Medulla oblongata (tissue), 1 donor: ENCODE results near the gene ZMYND12.
"Not testable (repeated sequence)": the region's sequence is repeated elsewhere in the genome, so short reads cannot be mapped to it uniquely, and the experiment has no call there.

Experiments used
- DNase-seq: peaks from one replicate; pipeline ENCODE4 v3.0.0-alpha.2; 2015; ENCODE audit errors: extremely low spot score

ZMYND12 gene

GRCh38 chr1:42456010-42456753 lies at the start of gene ZMYND12, which contains the start of gene PPCS:
Gene ZMYND12 (minus strand): TSS chr1:42456022. CDS start chr1:42455997, 25 bp downstream.
Gene PPCS (plus strand): TSS chr1:42456543. CDS start chr1:42456566, 23 bp downstream.
- DNase-seq: peak; percentile 92

- no peak for DNase-seq
Observed at GRCh38 chr1:42504535-42505128, 48.8 kb upstream of the ZMYND12 start.

- not testable (repeated sequence) for DNase-seq
Observed at GRCh38 chr1:42502031-42502430, 46.2 kb upstream of the ZMYND12 start.

DNA sequence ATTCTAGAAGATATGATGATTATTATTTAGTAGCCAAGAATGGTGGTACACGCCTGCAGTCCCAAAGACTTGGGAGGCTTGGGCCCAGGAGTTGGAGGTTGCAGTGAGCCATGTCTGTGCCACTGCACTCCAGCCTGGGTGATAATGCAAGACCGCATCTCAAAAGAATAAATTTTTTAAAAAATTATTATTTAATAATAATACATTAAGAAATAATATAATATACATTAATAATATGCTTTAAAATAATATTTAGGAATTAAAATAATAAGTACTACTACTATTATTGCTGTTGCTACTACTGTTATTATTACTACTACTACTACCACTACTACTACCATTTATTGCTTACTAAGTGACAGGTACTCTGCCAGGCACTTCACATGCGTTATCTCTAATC lies 34.4 kb upstream of the ZMYND12 start:
- DNase-seq: no peak

- no peak for DNase-seq
Observed at GRCh38 chr1:42484382-42484781, 28.6 kb upstream of the ZMYND12 start.

- DNase-seq: no peak
Observed at GRCh38 chr1:42482635-42483153, 26.9 kb upstream of the ZMYND12 start.

GRCh38 chr1:42480921-42481320 lies 25.1 kb upstream of the ZMYND12 start:
- DNase-seq: no peak

DNA sequence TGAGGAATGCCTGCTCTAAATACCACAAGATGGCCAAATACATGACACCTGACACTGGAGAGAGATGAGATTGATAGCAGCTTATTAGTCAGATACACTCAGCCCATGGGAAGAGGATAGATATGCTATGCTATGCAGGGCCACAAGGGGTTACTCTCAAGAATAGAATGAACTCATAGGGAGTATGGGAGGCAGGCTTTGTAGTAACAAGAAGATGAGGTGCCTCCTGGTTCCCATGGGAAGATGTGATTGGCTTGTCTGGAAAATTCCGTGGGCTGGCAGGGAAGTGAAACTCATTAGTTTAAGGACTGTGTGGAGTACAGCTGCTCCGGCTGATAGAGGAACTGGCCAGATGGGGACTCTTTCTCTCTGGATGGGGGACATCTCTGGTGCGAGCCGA lies 23.8 kb upstream of the ZMYND12 start:
- DNase-seq: no peak

DNA sequence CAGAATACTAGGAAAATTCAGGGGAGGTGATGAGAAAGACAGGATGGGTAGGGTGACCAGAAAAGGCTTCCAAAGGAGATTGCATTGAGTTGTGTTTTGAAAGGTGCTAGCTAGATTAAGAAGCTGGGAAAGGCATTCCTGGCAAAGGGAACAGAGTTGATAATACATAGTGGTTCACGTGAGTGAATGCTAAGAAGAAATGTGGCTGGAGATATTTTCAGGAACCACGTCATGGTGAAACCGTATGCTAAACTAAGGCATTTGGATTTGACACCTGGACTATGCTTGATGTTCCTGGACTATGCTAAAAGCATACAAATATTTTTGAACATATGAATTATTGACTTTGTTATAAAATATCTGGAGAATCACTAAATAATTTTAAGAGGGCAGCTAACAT lies 22.0 kb upstream of the ZMYND12 start:
- DNase-seq: no peak

GRCh38 chr1:42477354-42477753 lies 21.5 kb upstream of the ZMYND12 start:
- not testable (repeated sequence) for DNase-seq

- no peak for DNase-seq
Observed at GRCh38 chr1:42476605-42477004, 20.8 kb upstream of the ZMYND12 start.

- DNase-seq: no peak
Observed at GRCh38 chr1:42469727-42470126, 13.9 kb upstream of the ZMYND12 start.

- DNase-seq: no peak
Observed at GRCh38 chr1:42466030-42466429, 10.2 kb upstream of the ZMYND12 start.

DNA sequence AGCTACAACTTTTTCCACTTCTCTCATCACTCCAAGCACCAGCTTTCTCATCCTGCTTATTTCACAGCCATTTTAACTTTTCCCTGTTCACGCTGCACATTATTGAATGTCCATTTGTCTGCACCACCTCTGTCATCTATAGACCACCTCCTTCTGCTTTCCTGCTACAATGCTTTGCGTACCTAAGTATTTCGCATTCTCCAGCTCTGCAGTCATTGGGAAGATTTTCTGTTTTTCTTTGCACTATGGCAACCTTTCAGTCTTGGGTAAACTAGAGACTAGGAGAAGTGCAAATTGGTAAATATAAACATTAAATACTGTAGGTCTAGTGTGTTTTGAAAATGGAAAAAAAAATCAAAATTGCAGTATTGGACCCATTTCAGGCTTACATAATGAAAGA lies 8.1 kb upstream of the ZMYND12 start:
- no peak for DNase-seq

- peak; percentile 97 for DNase-seq
Observed at GRCh38 chr1:42462828-42463763, 7.3 kb upstream of the ZMYND12 start, which contains the start of gene CCDC30. Gene CCDC30 (plus strand): TSS chr1:42463286. CDS start chr1:42480552, 17,266 bp downstream.

- no peak for DNase-seq
Observed at GRCh38 chr1:42461196-42461595, 5.4 kb upstream of the ZMYND12 start.

DNA sequence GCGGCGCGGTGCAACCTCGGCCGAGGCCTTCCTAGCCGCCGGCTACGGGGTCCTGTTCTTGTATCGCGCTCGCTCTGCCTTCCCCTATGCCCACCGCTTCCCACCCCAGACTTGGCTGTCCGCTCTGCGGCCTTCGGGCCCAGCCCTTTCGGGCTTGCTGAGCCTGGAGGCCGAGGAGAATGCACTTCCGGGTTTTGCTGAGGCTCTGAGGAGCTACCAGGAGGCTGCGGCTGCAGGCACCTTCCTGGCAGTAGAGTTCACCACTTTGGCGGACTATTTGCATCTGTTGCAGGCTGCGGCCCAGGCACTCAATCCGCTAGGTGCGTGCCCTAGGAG lies 900 bp upstream of the ZMYND12 start:
- peak; percentile 62 for DNase-seq

DNA sequence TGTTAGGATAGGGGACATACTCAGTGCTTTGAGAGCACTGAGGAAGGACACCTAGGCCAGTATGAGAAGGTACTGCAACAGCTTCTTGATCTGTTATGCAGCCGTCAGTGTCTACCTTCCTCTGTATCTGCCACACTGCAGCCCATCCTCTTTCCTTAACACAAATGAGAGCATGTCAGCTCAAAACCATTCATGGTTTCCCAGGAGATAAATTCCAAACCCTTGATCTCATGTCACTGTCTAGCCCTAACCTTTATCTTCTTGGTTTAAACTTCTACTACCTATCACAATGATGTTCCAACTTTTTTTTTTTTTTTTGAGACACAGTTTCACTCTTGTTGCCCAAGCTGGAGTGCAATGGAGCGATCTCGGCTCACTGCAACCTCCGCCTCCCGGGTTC lies 1.4 kb downstream of the ZMYND12 start:
- no peak for DNase-seq

DNA sequence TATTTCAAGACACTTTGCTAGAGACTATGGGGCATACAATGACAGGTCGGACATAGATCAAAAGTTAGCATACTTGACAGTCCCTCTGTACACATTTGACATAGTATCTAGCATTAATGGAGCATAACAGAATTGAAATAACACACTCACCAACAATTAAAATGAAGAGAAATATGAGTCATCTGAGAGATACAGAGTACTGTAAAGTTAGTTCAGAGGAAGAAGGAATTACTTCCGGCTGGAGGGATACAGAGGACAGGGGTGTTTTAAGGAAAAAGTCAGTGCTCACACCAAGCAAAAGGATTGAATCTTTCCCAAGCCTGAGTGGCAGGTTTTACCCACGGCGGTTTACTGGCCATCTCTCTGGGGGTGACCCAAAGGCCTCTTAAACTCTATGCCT lies 2.4 kb downstream of the ZMYND12 start:
- DNase-seq: no peak

DNA sequence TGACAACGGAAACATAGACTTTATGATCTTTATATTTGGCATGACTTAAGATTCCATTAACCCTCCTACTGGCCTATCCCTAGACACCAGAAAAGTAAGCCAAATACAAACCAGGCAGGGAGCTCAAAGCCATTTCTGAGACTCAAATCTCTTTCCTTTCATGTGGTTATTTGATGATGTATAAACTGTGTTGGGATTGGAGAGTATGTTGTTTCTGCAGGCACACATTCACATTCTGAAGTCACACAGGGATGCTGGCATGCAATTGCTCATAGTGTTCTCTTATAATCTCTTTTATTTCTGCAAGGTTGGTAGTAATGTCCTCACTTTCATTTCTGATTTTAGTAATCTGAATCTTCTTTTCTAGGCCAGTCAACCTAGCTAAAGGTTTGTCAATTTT lies 5.8 kb downstream of the ZMYND12 start:
- no peak for DNase-seq

GRCh38 chr1:42449256-42449655 lies 6.6 kb downstream of the ZMYND12 start:
- DNase-seq: no peak

GRCh38 chr1:42442662-42443061 lies 13.2 kb downstream of the ZMYND12 start:
- DNase-seq: peak; percentile 27
